B cell (primary cell): ENCODE measurements around the gene PTPN6.

Experiments used
- EZH2 ChIP-seq: IDR thresholded peaks from 2 replicates; pipeline ENCODE4 v1.6.1; 2012; ENCODE audit warnings: borderline replicate concordance, low read depth, mild to moderate bottlenecking, moderate library complexity, low read length; ENCODE audit not compliant: insufficient read depth, poor library complexity, severe bottlenecking
- TF ChIP-seq, protein P1 (sequence below): fragments of 200-600 bp; IDR thresholded peaks from one replicate; pipeline ENCODE4 v1.8.0; 2022; ENCODE audit warnings: antibody characterized with exemption, mild to moderate bottlenecking

DNA sequence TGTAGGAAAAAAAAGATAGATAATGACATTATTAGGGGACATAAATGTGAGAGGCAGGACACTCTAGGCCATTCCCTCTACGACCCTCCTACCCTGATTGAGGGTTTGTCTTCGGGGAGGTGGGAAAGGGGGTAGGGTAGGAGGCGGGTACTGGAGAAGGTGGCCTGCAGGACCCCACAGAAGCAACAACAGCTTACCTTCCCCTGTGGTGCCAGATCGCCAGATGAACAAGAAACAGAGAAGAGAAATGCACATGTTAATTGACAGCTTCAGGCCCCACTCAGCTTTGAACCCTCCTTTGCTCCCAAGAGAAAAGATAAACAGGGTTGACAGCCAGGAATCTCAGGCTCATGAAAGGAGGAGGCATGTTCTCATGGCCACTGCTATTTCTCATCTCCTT lies 14.6 kb downstream of the PTPN6 start:
- TF ChIP-seq, protein P1, sequence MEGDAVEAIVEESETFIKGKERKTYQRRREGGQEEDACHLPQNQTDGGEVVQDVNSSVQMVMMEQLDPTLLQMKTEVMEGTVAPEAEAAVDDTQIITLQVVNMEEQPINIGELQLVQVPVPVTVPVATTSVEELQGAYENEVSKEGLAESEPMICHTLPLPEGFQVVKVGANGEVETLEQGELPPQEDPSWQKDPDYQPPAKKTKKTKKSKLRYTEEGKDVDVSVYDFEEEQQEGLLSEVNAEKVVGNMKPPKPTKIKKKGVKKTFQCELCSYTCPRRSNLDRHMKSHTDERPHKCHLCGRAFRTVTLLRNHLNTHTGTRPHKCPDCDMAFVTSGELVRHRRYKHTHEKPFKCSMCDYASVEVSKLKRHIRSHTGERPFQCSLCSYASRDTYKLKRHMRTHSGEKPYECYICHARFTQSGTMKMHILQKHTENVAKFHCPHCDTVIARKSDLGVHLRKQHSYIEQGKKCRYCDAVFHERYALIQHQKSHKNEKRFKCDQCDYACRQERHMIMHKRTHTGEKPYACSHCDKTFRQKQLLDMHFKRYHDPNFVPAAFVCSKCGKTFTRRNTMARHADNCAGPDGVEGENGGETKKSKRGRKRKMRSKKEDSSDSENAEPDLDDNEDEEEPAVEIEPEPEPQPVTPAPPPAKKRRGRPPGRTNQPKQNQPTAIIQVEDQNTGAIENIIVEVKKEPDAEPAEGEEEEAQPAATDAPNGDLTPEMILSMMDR = no peak
- no peak for TF ChIP-seq EZH2
